Right lobe of liver (tissue), 4 donors: Measurements from ENCODE around the gene CACHD1.

Source experiments
- POLR2A ChIP-seq: fragments of 450-650 bp; IDR thresholded peaks from one replicate; pipeline ENCODE4 v1.6.1; 2017; ENCODE audit warnings: antibody characterized with exemption, mild to moderate bottlenecking
- TF ChIP-seq, protein P1 (sequence below), 4 donors: fragments of 200-600 bp in 3 of 4; fragments of 450-650 bp in 1 of 4; IDR thresholded peaks; one replicate each; pipeline versions ENCODE4 v1.5.1 to v1.8.0; 2016 to 2022; ENCODE audit warnings: antibody characterized with exemption in 4 of 4, mild to moderate bottlenecking in 2 of 4
- donor health status: DM: no; HTN: no; CAD: no.
- donor health status: DM: no; HTN: no; CAD: no.
- donor health status: DM: no; HTN: yes; CAD: no.

DNA sequence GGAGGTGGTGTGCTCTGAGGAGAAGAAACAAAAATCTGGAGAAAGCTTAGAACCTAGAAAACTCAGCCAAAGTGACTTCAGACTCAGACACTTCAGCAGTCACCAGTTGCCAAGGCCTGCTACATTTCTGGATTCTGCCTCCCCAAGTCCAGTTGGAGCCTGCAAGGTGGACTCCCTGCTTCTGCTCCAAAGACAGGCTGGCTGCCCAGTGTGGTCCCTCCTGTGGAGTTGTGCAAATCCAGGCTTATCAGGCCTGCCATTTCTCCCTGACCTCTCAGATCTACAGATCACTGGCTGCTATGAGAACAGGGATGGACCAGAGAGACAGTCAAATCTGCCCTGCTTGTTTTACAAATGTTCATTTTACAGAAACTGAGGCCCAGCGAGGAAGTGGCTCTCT lies 9.9 kb downstream of the CACHD1 start:
- TF ChIP-seq, protein P1, sequence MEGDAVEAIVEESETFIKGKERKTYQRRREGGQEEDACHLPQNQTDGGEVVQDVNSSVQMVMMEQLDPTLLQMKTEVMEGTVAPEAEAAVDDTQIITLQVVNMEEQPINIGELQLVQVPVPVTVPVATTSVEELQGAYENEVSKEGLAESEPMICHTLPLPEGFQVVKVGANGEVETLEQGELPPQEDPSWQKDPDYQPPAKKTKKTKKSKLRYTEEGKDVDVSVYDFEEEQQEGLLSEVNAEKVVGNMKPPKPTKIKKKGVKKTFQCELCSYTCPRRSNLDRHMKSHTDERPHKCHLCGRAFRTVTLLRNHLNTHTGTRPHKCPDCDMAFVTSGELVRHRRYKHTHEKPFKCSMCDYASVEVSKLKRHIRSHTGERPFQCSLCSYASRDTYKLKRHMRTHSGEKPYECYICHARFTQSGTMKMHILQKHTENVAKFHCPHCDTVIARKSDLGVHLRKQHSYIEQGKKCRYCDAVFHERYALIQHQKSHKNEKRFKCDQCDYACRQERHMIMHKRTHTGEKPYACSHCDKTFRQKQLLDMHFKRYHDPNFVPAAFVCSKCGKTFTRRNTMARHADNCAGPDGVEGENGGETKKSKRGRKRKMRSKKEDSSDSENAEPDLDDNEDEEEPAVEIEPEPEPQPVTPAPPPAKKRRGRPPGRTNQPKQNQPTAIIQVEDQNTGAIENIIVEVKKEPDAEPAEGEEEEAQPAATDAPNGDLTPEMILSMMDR (IDR thresholded peaks at IDR 0.05): no peak
- no peak for TF ChIP-seq POLR2A
